ENCODE measurements around the gene NOX5.

Gene NOX5

DNA sequence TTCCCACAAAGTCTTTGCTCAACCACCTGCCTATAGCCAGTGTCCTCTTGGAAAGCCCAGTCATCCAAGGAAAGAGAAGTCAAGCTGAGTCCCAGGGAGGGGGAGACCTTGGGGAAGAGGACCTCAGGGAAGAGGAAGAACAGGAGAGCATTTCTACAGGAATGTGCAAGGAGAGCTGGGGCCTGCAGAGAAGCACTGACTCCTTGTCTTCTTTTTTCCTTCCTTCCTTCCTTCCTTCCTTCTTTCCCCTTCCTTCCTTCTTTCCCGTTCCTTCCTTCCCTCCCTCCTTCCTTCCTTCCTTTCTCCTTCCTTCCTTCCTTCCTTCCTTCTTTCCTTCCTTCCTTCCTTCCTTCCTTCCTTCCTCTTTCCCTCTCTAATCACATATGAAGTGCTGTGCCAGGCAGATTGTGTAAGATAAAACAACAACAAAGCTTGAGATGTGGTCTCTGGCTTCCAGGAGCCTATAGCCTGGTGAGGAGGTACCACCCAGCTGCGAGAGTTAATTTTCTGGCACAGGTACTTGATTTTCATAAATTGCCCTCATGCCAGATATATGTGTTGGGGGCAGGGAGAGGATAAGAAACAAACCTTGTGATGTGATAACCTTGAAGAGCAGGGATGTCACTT lies 70.0 kb downstream of the NOX5 start:
- TF ChIP-seq, protein P1, sequence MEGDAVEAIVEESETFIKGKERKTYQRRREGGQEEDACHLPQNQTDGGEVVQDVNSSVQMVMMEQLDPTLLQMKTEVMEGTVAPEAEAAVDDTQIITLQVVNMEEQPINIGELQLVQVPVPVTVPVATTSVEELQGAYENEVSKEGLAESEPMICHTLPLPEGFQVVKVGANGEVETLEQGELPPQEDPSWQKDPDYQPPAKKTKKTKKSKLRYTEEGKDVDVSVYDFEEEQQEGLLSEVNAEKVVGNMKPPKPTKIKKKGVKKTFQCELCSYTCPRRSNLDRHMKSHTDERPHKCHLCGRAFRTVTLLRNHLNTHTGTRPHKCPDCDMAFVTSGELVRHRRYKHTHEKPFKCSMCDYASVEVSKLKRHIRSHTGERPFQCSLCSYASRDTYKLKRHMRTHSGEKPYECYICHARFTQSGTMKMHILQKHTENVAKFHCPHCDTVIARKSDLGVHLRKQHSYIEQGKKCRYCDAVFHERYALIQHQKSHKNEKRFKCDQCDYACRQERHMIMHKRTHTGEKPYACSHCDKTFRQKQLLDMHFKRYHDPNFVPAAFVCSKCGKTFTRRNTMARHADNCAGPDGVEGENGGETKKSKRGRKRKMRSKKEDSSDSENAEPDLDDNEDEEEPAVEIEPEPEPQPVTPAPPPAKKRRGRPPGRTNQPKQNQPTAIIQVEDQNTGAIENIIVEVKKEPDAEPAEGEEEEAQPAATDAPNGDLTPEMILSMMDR (IDR thresholded peaks at IDR 0.05; ENCODE audit: low read length, missing control alignments), result no peak
- H3K4me3 ChIP-seq (replicated peaks; ENCODE audit: low read depth, low read length), result no peak overlapping the region
- no peak for DNase-seq (ENCODE audit: low read depth)

DNA sequence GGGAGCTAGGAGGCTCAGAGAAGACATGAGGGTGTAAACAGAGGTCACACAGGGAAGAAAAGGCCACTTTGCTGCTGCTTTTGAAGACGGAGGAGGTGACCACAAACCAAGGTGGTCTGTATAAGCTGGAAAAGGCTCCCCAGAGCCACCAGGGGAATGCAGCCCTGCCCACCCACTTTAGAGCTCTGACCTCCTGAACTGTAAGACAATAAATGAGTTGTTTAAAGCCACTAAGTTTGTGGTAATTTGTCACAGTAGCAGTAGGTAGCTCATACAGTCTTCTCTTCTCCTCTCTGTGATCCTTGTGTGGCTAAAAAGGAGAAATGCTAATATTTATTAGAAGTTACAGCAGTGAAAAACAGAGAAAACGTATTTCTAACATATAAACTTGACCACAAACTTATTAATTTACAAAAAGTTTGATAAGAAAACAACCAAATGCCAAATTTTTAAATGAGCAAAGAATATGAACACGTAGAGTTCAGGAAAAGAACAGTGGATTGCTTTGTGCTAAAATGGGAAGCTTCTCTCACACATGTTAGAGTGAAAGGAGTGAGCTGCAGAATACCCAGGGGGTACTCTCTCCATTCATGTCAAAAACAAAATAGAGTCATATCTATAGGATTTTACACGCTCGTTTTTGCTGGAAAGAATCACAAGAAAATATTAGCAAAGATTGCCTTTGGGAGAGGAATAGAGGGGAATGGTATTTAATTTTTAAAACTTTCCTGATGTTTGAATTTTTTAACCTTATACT lies 71.0 kb downstream of the NOX5 start:
- H3K4me3 ChIP-seq (replicated peaks; ENCODE audit: low read depth, low read length), result no peak overlapping the region
- TF ChIP-seq, protein P1 (IDR thresholded peaks at IDR 0.05; ENCODE audit: low read length, missing control alignments), result no peak
- DNase-seq (ENCODE audit: low read depth), result no peak

DNA sequence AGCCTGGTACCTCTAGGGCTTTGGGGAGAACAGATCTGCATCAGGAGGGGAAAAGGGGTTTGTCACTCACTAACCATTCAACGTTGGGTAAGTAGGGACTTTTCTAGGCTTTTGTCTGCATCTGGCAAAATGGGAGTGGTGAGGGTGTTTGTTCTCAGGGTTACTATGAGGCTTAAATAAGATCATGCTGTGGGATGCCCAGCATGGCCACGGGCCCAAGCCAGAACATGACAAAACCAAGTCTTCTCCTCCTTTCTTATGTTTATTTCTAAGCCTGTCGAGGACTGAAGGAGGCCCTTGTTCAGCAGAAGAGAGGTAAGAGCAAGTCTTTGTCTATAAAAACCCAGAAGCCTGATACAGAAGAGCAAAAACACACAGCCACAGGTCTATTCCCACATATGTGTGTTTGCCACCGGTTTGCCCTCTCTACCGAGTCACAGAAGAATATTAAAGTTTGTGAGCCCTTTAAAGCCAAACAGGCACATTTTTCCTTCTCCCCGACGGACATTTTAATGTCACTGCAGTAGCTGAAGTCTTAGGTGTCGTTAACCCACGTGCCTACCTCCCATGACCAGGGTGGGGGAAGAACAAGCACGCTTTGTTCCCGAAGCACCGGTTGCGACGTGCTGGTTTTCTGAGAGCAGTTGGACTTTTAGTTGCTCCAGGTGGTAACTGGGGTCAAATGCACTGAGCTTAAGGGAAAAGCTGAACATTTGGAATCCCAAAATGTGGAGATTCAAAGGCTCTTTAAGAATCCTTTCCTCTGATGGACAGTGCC lies 72.1 kb downstream of the NOX5 start:
- TF ChIP-seq, protein P1 (IDR thresholded peaks at IDR 0.05; ENCODE audit: low read length, missing control alignments), result no peak
- DNase-seq (ENCODE audit: low read depth), result no peak
- H3K4me3 ChIP-seq (replicated peaks; ENCODE audit: low read depth, low read length), result no peak overlapping the region

DNA sequence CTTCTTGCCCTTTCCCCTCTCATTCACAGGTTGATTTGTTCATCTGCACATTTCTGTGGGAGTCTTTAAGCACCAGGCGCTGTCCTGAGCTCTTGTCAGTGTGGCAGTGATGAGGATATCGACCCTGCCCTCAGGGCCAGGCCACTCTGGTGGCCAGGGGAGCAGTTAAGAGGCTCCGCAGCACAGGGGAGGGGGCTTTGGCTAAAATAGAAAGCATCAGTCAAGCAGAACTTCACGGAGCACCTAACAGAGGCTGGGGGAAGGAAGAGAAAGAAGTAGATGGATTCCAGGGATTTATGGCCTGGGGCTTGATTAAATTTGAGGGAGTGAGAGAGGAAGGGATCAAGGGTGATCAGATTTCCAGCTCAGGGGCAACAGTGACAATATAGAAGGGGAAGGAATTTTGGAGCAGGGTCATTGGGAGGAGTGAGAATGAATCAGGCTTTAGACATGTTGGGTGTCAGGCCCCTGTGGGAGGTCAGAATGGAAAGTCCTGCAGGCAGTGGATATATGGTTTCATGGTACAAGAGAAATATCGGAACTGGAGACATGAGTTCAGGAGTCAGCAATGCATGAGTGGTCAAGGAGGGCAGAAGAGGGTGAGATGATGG lies 73.0 kb downstream of the NOX5 start:
- H3K4me3 ChIP-seq (replicated peaks; ENCODE audit: low read depth, low read length), result no peak overlapping the region
- DNase-seq (ENCODE audit: low read depth), result no peak
- TF ChIP-seq, protein P1 (IDR thresholded peaks at IDR 0.05; ENCODE audit: low read length, missing control alignments), result no peak

DNA sequence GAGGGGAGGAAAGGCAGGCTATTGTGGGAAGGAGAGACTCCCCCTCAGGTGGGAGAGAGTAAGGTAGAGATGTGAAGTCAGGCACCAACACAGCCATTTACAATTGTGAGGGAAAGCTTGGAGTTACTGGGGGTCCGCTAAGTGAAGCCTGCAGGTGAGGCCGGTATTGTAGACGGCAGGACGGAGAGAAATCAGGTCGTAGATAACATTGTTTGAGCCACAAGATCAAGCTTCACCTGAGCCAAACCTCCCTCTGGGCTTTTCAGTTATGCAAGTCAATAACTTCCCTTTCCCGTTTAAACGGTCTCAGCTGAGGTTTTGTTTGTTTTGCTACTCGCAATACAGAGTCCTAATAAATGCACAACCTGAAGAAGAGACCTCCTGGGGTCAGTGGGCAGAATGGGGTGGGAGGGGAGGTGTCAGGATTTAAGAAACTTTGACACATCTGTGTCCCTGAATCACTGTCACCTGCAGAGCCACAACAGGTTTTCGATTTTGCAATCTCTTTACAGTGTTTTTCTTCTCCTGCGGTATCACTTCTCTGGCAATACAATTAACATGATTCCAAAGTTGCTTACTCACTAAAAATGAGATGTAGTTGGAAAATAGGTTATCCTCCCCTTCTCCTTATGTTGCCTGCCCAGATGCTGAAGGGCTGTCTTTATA lies 73.9 kb downstream of the NOX5 start:
- TF ChIP-seq, protein P1 (IDR thresholded peaks at IDR 0.05; ENCODE audit: low read length, missing control alignments), result no peak
- no peak overlapping the region for H3K4me3 ChIP-seq (replicated peaks; ENCODE audit: low read depth, low read length)
- no peak for DNase-seq (ENCODE audit: low read depth)

DNA sequence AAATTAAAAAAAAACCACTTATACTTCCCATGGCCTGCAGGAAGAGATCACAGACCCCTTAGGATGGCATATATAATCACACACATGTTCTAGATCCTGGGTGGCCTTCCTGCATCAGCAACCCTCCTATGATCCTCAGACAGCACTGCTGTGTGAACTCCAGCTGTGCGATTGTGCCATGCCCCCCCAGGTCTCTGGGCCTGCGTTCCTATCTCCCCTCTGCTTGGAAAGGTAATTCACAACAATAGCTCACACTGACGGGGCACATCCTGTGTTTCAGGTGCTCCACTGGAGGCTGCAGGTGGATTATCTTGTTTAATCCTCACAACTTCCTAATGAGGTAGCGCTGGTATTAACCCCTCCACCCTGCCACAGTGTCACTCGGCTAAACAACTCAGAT lies 74.8 kb downstream of the NOX5 start:
- H3K4me3 ChIP-seq (replicated peaks; ENCODE audit: low read depth, low read length), result no peak overlapping the region
- TF ChIP-seq, protein P1 (IDR thresholded peaks at IDR 0.05; ENCODE audit: low read length, missing control alignments), result no peak
- DNase-seq (ENCODE audit: low read depth), result no peak
